Measurements from ENCODE around the gene HK3. TPM values are rescaled to one million over a fixed set of nuclear protein-coding genes. Genes with fewer than 3 reads are reported as not detected.

HK3 gene
- total RNA-seq, 1 donor from 2014 or later: not detected

- no peaks in the 10 kb centered on the region for H3K36me3 Mint-ChIP-seq (ENCODE audit: low read depth)
- peaks cover 39% of the 10 kb centered on the region for H3K27me3 Mint-ChIP-seq (ENCODE audit: low read depth)
- no peaks in the 10 kb centered on the region for H3K9me3 Mint-ChIP-seq (ENCODE audit: low read depth)
- no peaks in the 10 kb centered on the region for H3K4me1 Mint-ChIP-seq (ENCODE audit: low read depth)
- no peak overlapping the region for H3K4me3 Mint-ChIP-seq (ENCODE audit: unreplicated experiment)
- no peak overlapping the region for H3K27ac Mint-ChIP-seq (ENCODE audit: unreplicated experiment)
- TF ChIP-seq, protein P1, sequence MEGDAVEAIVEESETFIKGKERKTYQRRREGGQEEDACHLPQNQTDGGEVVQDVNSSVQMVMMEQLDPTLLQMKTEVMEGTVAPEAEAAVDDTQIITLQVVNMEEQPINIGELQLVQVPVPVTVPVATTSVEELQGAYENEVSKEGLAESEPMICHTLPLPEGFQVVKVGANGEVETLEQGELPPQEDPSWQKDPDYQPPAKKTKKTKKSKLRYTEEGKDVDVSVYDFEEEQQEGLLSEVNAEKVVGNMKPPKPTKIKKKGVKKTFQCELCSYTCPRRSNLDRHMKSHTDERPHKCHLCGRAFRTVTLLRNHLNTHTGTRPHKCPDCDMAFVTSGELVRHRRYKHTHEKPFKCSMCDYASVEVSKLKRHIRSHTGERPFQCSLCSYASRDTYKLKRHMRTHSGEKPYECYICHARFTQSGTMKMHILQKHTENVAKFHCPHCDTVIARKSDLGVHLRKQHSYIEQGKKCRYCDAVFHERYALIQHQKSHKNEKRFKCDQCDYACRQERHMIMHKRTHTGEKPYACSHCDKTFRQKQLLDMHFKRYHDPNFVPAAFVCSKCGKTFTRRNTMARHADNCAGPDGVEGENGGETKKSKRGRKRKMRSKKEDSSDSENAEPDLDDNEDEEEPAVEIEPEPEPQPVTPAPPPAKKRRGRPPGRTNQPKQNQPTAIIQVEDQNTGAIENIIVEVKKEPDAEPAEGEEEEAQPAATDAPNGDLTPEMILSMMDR (IDR thresholded peaks at IDR 0.05): no peak
- DNase-seq (ENCODE audit: low spot score): no peak
Measured at GRCh38 chr5:176876506-176877431, 22.4 kb downstream of the HK3 start.

DNA sequence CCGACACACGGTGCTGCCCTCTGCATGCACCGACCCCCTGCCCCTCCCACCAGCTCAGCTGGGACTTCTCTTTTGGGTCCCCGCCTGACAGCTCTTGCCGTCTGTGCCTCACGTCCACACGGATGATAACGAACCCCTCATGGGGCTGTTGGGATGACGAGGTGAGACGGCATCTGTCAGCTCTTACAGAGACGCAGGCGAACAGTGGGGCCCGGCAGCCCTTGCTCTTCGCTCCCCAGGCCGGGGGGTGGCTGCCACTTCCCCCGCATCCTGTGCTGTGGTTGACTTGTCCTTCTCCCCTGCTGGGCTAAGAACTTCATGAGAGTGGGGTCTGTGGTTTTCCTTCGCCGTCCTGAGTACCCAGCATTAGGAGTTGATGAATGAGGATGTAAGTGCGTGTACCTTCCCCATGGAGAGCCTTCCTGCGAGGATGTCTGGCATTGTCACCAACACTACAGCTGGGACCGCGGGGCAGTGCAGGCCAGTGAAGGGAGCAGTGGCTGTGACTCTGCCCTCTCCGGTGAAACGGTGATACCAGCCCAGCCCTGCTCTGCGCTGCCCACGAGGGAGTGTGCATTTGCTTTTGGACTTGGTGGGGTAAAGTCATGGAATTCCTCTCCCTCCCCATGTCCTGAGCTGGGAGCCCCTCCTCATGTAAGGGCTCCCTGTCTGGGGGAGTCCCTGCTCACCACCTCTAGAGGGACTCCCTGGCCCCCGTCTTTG, 23.2 kb downstream of the HK3 start:
- Mint-ChIP-seq H3K27me3 (ENCODE audit: low read depth) (peaks cover 39% of the 10 kb centered on the region), H3K9me3 (ENCODE audit: low read depth) (no peaks in the 10 kb centered on the region), H3K4me1 (ENCODE audit: low read depth) (no peaks in the 10 kb centered on the region), H3K27ac (ENCODE audit: unreplicated experiment) (no peak overlapping the region), H3K4me3 (ENCODE audit: unreplicated experiment) (no peak overlapping the region), H3K36me3 (ENCODE audit: low read depth) (no peaks in the 10 kb centered on the region)
- TF ChIP-seq, protein P1 (IDR thresholded peaks at IDR 0.05): no peak
- DNase-seq (ENCODE audit: low spot score): no peak

GRCh38 chr5:176875014-176875550, 24.1 kb downstream of the HK3 start:
- Mint-ChIP-seq H3K36me3 (ENCODE audit: low read depth) (no peaks in the 10 kb centered on the region), H3K9me3 (ENCODE audit: low read depth) (no peaks in the 10 kb centered on the region), H3K4me1 (ENCODE audit: low read depth) (no peaks in the 10 kb centered on the region), H3K4me3 (ENCODE audit: unreplicated experiment) (no peak overlapping the region), H3K27ac (ENCODE audit: unreplicated experiment) (no peak overlapping the region), H3K27me3 (ENCODE audit: low read depth) (peaks cover 41% of the 10 kb centered on the region)
- TF ChIP-seq, protein P1 (IDR thresholded peaks at IDR 0.05): no peak
- DNase-seq (ENCODE audit: low spot score): no peak

DNA sequence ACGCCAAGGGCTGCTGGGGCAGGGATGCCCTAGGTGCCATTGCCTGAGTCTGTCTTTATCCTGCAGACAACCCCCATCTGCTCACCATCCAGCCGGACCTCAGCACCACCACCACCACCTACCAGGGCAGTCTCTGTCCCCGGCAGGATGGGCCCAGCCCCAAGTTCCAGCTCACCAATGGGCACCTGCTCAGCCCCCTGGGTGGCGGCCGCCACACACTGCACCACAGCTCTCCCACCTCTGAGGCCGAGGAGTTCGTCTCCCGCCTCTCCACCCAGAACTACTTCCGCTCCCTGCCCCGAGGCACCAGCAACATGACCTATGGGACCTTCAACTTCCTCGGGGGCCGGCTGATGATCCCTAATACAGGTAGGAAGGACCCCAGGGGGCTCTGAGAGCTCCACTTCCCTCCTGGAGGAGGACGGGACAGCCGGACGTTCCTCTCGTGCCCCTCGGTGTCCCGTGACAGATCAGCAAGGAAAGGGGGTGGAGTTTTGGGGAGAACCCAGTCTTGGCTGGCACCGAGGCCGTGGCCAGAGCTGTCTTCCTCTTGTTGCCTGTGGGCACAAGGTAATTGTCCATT, 24.9 kb downstream of the HK3 start:
- Mint-ChIP-seq H3K27ac (ENCODE audit: unreplicated experiment) (no peak overlapping the region), H3K36me3 (ENCODE audit: low read depth) (no peaks in the 10 kb centered on the region), H3K9me3 (ENCODE audit: low read depth) (no peaks in the 10 kb centered on the region), H3K27me3 (ENCODE audit: low read depth) (peaks cover 45% of the 10 kb centered on the region), H3K4me3 (ENCODE audit: unreplicated experiment) (no peak overlapping the region), H3K4me1 (ENCODE audit: low read depth) (no peaks in the 10 kb centered on the region)
- no peak for DNase-seq (ENCODE audit: low spot score)
- TF ChIP-seq, protein P1 (IDR thresholded peaks at IDR 0.05): no peak

Data from chondrocyte (in vitro differentiated cells).